ENCODE measurements around the gene ADGB. TPM values are rescaled to one million over a fixed set of nuclear protein-coding genes. Genes with fewer than 3 reads are reported as not detected.
"Not testable (repeated sequence)": the region's sequence is repeated elsewhere in the genome, so short reads cannot be mapped to it uniquely, and the experiment has no call there.

ADGB gene
- total and polyA plus RNA-seq, 2 donors (not counting 1 experiment from before 2014, with no cell fraction given), result not detected

DNA sequence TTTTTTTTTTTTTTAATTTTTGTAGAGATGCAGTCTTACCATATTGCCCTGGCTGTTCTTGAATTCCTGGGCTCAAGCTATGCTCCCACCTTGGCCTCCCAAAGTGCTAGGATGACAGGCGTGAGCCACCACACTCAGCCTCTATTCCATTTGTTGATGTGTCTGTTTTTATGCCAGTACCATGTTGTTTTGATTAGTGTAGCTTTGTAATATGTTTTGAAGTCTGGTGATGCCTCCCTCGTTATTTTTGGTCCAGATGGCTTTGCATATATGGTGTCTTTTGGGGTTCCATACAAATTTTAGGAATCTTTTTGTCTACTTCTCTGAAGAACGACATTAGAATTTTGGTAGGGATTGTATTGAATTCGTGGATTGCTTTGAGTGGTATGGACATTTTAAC, 193.2 kb downstream of the ADGB start:
- H4K20me1 ChIP-seq (ENCODE audit: control insufficient read depth, extremely low read depth, insufficient read depth, low read length), result no peaks in the 10 kb centered on the region
- no peak overlapping the region for H2AFZ ChIP-seq (ENCODE audit: low read length)
- H3K4me3 ChIP-seq (replicated peaks in 1 of 4; ENCODE audit: control extremely low read depth in 1 of 4, insufficient read depth in 1 of 4, low read depth in 3 of 4, low read length in 4 of 4), result no peak overlapping the region
- no peaks in the 10 kb centered on the region for H3K79me2 ChIP-seq (ENCODE audit: control insufficient read depth, insufficient read depth, low read length)
- no peak for DNase-seq (ENCODE audit: low read depth in 2 of 2)
- H3K4me2 ChIP-seq (ENCODE audit: extremely low read depth, insufficient read depth, low read length), result no peak overlapping the region
- H3K27ac ChIP-seq (ENCODE audit: insufficient read depth, low read length), result no peak overlapping the region
- no peaks in the 10 kb centered on the region for H3K36me3 ChIP-seq (ENCODE audit: control insufficient read depth, insufficient read depth, low read length)
- TF ChIP-seq, protein P1, sequence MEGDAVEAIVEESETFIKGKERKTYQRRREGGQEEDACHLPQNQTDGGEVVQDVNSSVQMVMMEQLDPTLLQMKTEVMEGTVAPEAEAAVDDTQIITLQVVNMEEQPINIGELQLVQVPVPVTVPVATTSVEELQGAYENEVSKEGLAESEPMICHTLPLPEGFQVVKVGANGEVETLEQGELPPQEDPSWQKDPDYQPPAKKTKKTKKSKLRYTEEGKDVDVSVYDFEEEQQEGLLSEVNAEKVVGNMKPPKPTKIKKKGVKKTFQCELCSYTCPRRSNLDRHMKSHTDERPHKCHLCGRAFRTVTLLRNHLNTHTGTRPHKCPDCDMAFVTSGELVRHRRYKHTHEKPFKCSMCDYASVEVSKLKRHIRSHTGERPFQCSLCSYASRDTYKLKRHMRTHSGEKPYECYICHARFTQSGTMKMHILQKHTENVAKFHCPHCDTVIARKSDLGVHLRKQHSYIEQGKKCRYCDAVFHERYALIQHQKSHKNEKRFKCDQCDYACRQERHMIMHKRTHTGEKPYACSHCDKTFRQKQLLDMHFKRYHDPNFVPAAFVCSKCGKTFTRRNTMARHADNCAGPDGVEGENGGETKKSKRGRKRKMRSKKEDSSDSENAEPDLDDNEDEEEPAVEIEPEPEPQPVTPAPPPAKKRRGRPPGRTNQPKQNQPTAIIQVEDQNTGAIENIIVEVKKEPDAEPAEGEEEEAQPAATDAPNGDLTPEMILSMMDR (conservative IDR thresholded peaks at IDR 0.05 in 1 of 2, IDR thresholded peaks at IDR 0.05 in 1 of 2; ENCODE audit: low read depth in 1 of 2, low read length in 2 of 2), result no peak
- TF ChIP-seq EZH2 (IDR thresholded peaks at IDR 0.05; ENCODE audit: low read length, missing control alignments), result no peak
- no peaks in the 10 kb centered on the region for H3K27me3 ChIP-seq (ENCODE audit: control insufficient read depth, insufficient read depth, low read length)
- no peaks in the 10 kb centered on the region for H3K4me1 ChIP-seq (ENCODE audit: control insufficient read depth, extremely low read depth, insufficient read depth, low read length)
- H3K9ac ChIP-seq (ENCODE audit: insufficient read depth, low read length), result no peak overlapping the region
- no peaks in the 10 kb centered on the region for H3K9me3 ChIP-seq (ENCODE audit: control insufficient read depth, insufficient read depth, low read depth, low read length)

DNA sequence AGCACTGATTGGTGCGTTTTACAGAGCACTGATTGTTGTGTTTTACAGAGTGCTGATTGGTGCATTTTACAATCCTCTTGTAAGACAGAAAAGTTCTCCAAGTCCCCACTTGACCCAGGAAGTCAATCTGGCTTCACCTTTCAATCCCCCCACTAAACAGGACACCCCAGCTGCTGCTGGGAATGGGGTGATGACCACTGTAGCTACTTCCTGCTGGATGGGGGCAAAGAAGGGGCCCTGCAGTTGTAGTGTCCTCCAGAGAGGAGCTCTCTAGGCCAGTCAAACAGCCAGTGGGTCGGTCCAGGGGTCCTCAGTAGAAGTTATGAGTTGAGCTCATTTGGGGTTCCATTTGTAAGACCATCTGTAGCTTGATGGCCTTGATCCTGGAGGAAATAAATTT, 194.4 kb downstream of the ADGB start:
- H3K27ac ChIP-seq (ENCODE audit: insufficient read depth, low read length); H3K4me1 ChIP-seq (ENCODE audit: control insufficient read depth, extremely low read depth, insufficient read depth, low read length); DNase-seq (ENCODE audit: low read depth in 2 of 2); H3K9me3 ChIP-seq (ENCODE audit: control insufficient read depth, insufficient read depth, low read depth, low read length); H4K20me1 ChIP-seq (ENCODE audit: control insufficient read depth, extremely low read depth, insufficient read depth, low read length); H3K9ac ChIP-seq (ENCODE audit: insufficient read depth, low read length); H3K4me3 ChIP-seq (replicated peaks in 1 of 4; ENCODE audit: control extremely low read depth in 1 of 4, insufficient read depth in 1 of 4, low read depth in 3 of 4, low read length in 4 of 4); H3K79me2 ChIP-seq (ENCODE audit: control insufficient read depth, insufficient read depth, low read length); H3K36me3 ChIP-seq (ENCODE audit: control insufficient read depth, insufficient read depth, low read length); H3K27me3 ChIP-seq (ENCODE audit: control insufficient read depth, insufficient read depth, low read length); H2AFZ ChIP-seq (ENCODE audit: low read length); H3K4me2 ChIP-seq (ENCODE audit: extremely low read depth, insufficient read depth, low read length): not testable (repeated sequence)

- no peaks in the 10 kb centered on the region for H4K20me1 ChIP-seq (ENCODE audit: control insufficient read depth, extremely low read depth, insufficient read depth, low read length)
Measured at GRCh38 chr6:146795479-146796133, 196.8 kb downstream of the ADGB start.

DNA sequence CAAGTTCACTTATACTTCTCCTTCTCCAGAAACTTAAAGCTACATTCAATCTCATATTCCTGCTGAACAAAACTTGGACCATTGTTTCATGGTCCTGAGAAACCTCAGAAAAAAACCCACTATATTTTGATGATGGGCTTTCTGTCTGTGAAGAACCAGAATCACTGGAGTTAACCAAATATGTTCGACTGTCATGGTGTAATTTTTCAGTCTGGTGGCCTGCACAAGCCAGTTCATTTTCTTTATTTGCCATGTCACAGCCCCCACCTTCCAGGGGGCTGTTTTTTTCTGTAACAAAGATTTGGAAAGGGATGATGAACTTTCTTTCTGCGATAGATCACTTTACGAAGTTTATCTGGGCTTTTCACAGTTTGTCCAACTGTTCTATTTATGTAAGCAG, 204.4 kb downstream of the ADGB start:
- not testable (repeated sequence) for H3K9ac ChIP-seq (ENCODE audit: insufficient read depth, low read length); DNase-seq (ENCODE audit: low read depth in 2 of 2); H3K4me2 ChIP-seq (ENCODE audit: extremely low read depth, insufficient read depth, low read length); H3K36me3 ChIP-seq (ENCODE audit: control insufficient read depth, insufficient read depth, low read length); H3K27ac ChIP-seq (ENCODE audit: insufficient read depth, low read length); H3K9me3 ChIP-seq (ENCODE audit: control insufficient read depth, insufficient read depth, low read depth, low read length); H4K20me1 ChIP-seq (ENCODE audit: control insufficient read depth, extremely low read depth, insufficient read depth, low read length); H2AFZ ChIP-seq (ENCODE audit: low read length); H3K4me1 ChIP-seq (ENCODE audit: control insufficient read depth, extremely low read depth, insufficient read depth, low read length); H3K79me2 ChIP-seq (ENCODE audit: control insufficient read depth, insufficient read depth, low read length); H3K4me3 ChIP-seq (replicated peaks in 1 of 4; ENCODE audit: control extremely low read depth in 1 of 4, insufficient read depth in 1 of 4, low read depth in 3 of 4, low read length in 4 of 4); H3K27me3 ChIP-seq (ENCODE audit: control insufficient read depth, insufficient read depth, low read length)

More at GRCh38 chr6:146795479-146796133, 196.8 kb downstream of the ADGB start:
- Histone ChIP-seq H3K27me3 (ENCODE audit: control insufficient read depth, insufficient read depth, low read length) (no peaks in the 10 kb centered on the region), H3K79me2 (ENCODE audit: control insufficient read depth, insufficient read depth, low read length) (no peaks in the 10 kb centered on the region), H3K9ac (ENCODE audit: insufficient read depth, low read length) (no peak overlapping the region), H3K4me3 (replicated peaks in 1 of 4; ENCODE audit: control extremely low read depth in 1 of 4, insufficient read depth in 1 of 4, low read depth in 3 of 4, low read length in 4 of 4) (no peak overlapping the region), H3K9me3 (ENCODE audit: control insufficient read depth, insufficient read depth, low read depth, low read length) (no peaks in the 10 kb centered on the region), H3K4me2 (ENCODE audit: extremely low read depth, insufficient read depth, low read length) (no peak overlapping the region), H3K36me3 (ENCODE audit: control insufficient read depth, insufficient read depth, low read length) (no peaks in the 10 kb centered on the region), H2AFZ (ENCODE audit: low read length) (no peak overlapping the region), H3K4me1 (ENCODE audit: control insufficient read depth, extremely low read depth, insufficient read depth, low read length) (no peaks in the 10 kb centered on the region), H3K27ac (ENCODE audit: insufficient read depth, low read length) (no peak overlapping the region)
- TF ChIP-seq, protein P1 (conservative IDR thresholded peaks at IDR 0.05 in 1 of 2, IDR thresholded peaks at IDR 0.05 in 1 of 2; ENCODE audit: low read depth in 1 of 2, low read length in 2 of 2), result no peak
- no peak for TF ChIP-seq EZH2 (IDR thresholded peaks at IDR 0.05; ENCODE audit: low read length, missing control alignments)
- DNase-seq (ENCODE audit: low read depth in 2 of 2), result no peak

Data from fibroblast of lung (primary cell).